ENCODE measurements around the gene ZNF786. TPM values are rescaled to one million over a fixed set of nuclear protein-coding genes. Genes with fewer than 3 reads are reported as not detected.

The ZNF786 gene
- polyA plus RNA-seq, 2 donors: 3.6 to 3.9 TPM

DNA sequence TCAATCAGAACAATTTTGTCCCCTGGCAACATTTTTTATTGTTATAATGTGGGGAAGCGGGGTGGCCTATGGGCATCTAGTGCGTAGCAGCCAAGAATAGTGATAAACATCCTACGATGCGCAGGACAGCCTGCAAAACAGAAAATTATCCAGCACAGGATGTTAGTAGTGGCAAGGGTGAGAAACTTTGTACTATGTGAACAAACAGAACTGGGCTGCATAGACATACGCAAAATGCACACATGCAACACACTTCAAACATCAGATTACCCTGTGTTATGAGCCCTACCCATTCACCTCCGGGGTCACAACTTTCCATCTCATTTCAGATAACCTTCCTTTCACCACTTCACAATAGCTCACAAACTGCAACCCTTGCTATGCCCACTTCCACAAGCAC is 3.1 kb downstream of the ZNF786 start:
- Histone ChIP-seq H3K9me3 (ENCODE audit: control insufficient read depth in 2 of 2, insufficient read depth in 1 of 2, low read depth in 1 of 2, low read length in 1 of 2) (no peaks in the 10 kb centered on the region), H3K4me3 (ENCODE audit: low read depth in 1 of 2, low read length in 2 of 2) (no peak overlapping the region), H3K27ac (ENCODE audit: low read depth in 2 of 2, low read length in 1 of 2) (no peak overlapping the region), H3K4me1 (ENCODE audit: control insufficient read depth in 2 of 2, insufficient read depth in 2 of 2, low read length in 1 of 2) (no peaks in the 10 kb centered on the region), H3K36me3 (ENCODE audit: control insufficient read depth in 2 of 2, insufficient read depth in 2 of 2, low read length in 1 of 2) (no peaks in the 10 kb centered on the region), H3K27me3 (ENCODE audit: control insufficient read depth in 1 of 2, insufficient read depth in 2 of 2, low read length in 2 of 2) (no peaks in the 10 kb centered on the region)
- WGBS, 2 donors: 89 to 95% methylated on average over 6 of the region's 6 CpGs

DNA sequence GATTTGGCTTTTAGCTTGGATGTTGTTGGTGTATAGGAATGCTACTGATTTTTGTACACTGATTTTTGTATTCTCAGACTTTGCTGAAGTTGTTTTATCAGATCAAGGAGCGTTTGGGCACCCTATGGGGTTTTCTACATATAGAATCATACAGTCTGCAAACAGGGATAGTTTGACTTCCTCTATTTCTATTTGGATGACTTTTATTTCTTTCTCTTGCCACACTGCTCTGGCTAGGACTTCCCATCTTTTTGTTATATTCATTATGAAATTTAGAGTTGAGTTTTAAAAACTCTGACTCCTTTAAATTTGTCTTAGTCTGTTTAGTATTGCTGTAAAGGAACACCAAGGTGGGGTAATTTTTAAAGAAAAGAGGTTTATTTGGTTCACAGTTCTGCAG is 4.7 kb downstream of the ZNF786 start:
- Histone ChIP-seq H3K36me3 (ENCODE audit: control insufficient read depth in 2 of 2, insufficient read depth in 2 of 2, low read length in 1 of 2) (no peaks in the 10 kb centered on the region), H3K4me1 (ENCODE audit: control insufficient read depth in 2 of 2, insufficient read depth in 2 of 2, low read length in 1 of 2) (no peaks in the 10 kb centered on the region), H3K4me3 (ENCODE audit: low read depth in 1 of 2, low read length in 2 of 2) (no peak overlapping the region), H3K27ac (ENCODE audit: low read depth in 2 of 2, low read length in 1 of 2) (no peak overlapping the region), H3K27me3 (ENCODE audit: control insufficient read depth in 1 of 2, insufficient read depth in 2 of 2, low read length in 2 of 2) (no peaks in the 10 kb centered on the region), H3K9me3 (ENCODE audit: control insufficient read depth in 2 of 2, insufficient read depth in 1 of 2, low read depth in 1 of 2, low read length in 1 of 2) (no peaks in the 10 kb centered on the region)
- 79 to 87% methylated on average over 1 of the region's 1 CpG for WGBS, 2 donors

GRCh38 chr7:149084407-149084806 is 6.1 kb downstream of the ZNF786 start:
- 91 to 95% methylated on average over 2 of the region's 2 CpGs for WGBS, 2 donors
- Histone ChIP-seq H3K36me3 (ENCODE audit: control insufficient read depth in 2 of 2, insufficient read depth in 2 of 2, low read length in 1 of 2) (peaks cover 0 to 2% of the 10 kb centered on the region in 2 donors), H3K4me3 (ENCODE audit: low read depth in 1 of 2, low read length in 2 of 2) (no peak overlapping the region), H3K27ac (ENCODE audit: low read depth in 2 of 2, low read length in 1 of 2) (no peak overlapping the region), H3K27me3 (ENCODE audit: control insufficient read depth in 1 of 2, insufficient read depth in 2 of 2, low read length in 2 of 2) (no peaks in the 10 kb centered on the region), H3K4me1 (ENCODE audit: control insufficient read depth in 2 of 2, insufficient read depth in 2 of 2, low read length in 1 of 2) (no peaks in the 10 kb centered on the region), H3K9me3 (ENCODE audit: control insufficient read depth in 2 of 2, insufficient read depth in 1 of 2, low read depth in 1 of 2, low read length in 1 of 2) (no peaks in the 10 kb centered on the region)

DNA sequence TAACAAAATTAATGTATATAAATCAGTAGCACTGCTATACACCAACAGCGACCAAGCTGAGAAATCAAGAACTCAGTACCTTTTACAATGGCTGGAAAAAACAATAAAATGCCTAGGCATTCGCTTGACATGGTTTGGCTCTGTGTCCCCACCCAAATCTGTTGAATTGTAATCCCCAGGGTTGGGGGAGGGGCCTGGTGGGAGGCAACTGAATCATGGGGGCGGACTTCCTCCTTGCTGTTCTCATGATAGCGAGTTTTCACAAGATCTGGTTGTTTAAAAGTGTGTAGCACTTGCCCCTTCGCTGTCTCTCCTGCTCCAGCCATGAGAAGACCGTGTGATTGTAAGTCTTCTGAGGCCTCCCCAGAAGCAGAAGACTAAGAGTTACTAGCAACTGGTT is 8.6 kb downstream of the ZNF786 start:
- Histone ChIP-seq H3K36me3 (ENCODE audit: control insufficient read depth in 2 of 2, insufficient read depth in 2 of 2, low read length in 1 of 2) (peaks cover 0 to 2% of the 10 kb centered on the region in 2 donors), H3K27me3 (ENCODE audit: control insufficient read depth in 1 of 2, insufficient read depth in 2 of 2, low read length in 2 of 2) (no peaks in the 10 kb centered on the region), H3K27ac (ENCODE audit: low read depth in 2 of 2, low read length in 1 of 2) (no peak overlapping the region), H3K4me1 (ENCODE audit: control insufficient read depth in 2 of 2, insufficient read depth in 2 of 2, low read length in 1 of 2) (no peaks in the 10 kb centered on the region), H3K4me3 (ENCODE audit: low read depth in 1 of 2, low read length in 2 of 2) (no peak overlapping the region), H3K9me3 (ENCODE audit: control insufficient read depth in 2 of 2, insufficient read depth in 1 of 2, low read depth in 1 of 2, low read length in 1 of 2) (no peaks in the 10 kb centered on the region)
- WGBS, 2 donors: 96 to 97% methylated on average over 6 of the region's 6 CpGs

DNA sequence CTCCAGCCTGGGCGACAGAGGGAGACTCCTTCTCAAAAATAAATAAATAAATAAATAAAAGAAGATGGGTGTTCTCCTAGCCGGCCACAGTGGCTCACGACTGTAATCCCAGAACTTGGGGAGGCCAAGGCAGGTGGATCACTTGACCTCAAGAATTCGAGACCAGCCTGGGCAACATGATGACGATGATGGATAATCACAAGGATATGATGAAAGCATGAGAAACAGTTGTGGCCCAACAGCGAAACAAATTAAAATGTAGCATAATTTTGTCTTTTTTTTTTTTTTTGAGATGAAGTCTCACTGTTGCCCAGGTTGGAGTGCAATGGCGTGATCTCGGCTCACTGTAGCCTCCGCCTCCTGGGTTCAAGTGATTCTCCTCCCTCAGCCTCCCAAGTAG is 12.9 kb downstream of the ZNF786 start:
- Histone ChIP-seq H3K27ac (ENCODE audit: low read depth in 2 of 2, low read length in 1 of 2) (no peak overlapping the region), H3K4me1 (ENCODE audit: control insufficient read depth in 2 of 2, insufficient read depth in 2 of 2, low read length in 1 of 2) (peaks cover 0 to 2% of the 10 kb centered on the region in 2 donors), H3K27me3 (ENCODE audit: control insufficient read depth in 1 of 2, insufficient read depth in 2 of 2, low read length in 2 of 2) (no peaks in the 10 kb centered on the region), H3K9me3 (ENCODE audit: control insufficient read depth in 2 of 2, insufficient read depth in 1 of 2, low read depth in 1 of 2, low read length in 1 of 2) (no peaks in the 10 kb centered on the region), H3K4me3 (ENCODE audit: low read depth in 1 of 2, low read length in 2 of 2) (no peak overlapping the region), H3K36me3 (ENCODE audit: control insufficient read depth in 2 of 2, insufficient read depth in 2 of 2, low read length in 1 of 2) (peaks cover 2 to 5% of the 10 kb centered on the region in 2 donors)
- WGBS, 2 donors: 87 to 89% methylated on average over 9 of the region's 9 CpGs

DNA sequence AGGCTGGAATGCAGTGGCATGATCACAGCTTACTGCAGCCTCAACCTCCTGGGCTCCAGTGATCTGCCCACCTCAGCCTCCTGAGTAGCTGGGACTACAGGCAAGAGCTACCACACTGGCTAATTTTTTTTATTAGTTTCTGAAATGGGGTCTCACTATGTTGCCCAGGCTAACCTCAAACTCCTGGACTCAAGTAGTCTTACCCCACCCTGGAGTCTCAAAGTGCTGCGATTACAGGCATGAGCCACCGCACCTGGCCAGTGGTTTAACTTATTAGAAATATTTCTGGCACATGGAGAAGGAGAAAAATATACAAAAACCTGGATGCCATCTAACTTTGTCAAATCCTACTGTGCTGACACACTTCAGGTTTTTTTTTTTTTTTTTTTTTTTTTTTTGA is 15.2 kb downstream of the ZNF786 start:
- H3K27me3 ChIP-seq (ENCODE audit: control insufficient read depth in 1 of 2, insufficient read depth in 2 of 2, low read length in 2 of 2): no peaks in the 10 kb centered on the region
- peaks cover 0 to 4% of the 10 kb centered on the region in 2 donors for H3K4me1 ChIP-seq (ENCODE audit: control insufficient read depth in 2 of 2, insufficient read depth in 2 of 2, low read length in 1 of 2)
- no peak overlapping the region for H3K4me3 ChIP-seq (ENCODE audit: low read depth in 1 of 2, low read length in 2 of 2)
- WGBS, 2 donors: 83 to 100% methylated on average over 2 of the region's 2 CpGs
- peak overlapping the region in 1 of 2 donors; percentile 58 for H3K27ac ChIP-seq (ENCODE audit: low read depth in 2 of 2, low read length in 1 of 2)
- H3K36me3 ChIP-seq (ENCODE audit: control insufficient read depth in 2 of 2, insufficient read depth in 2 of 2, low read length in 1 of 2): peaks cover 12 to 23% of the 10 kb centered on the region in 2 donors
- no peaks in the 10 kb centered on the region for H3K9me3 ChIP-seq (ENCODE audit: control insufficient read depth in 2 of 2, insufficient read depth in 1 of 2, low read depth in 1 of 2, low read length in 1 of 2)

DNA sequence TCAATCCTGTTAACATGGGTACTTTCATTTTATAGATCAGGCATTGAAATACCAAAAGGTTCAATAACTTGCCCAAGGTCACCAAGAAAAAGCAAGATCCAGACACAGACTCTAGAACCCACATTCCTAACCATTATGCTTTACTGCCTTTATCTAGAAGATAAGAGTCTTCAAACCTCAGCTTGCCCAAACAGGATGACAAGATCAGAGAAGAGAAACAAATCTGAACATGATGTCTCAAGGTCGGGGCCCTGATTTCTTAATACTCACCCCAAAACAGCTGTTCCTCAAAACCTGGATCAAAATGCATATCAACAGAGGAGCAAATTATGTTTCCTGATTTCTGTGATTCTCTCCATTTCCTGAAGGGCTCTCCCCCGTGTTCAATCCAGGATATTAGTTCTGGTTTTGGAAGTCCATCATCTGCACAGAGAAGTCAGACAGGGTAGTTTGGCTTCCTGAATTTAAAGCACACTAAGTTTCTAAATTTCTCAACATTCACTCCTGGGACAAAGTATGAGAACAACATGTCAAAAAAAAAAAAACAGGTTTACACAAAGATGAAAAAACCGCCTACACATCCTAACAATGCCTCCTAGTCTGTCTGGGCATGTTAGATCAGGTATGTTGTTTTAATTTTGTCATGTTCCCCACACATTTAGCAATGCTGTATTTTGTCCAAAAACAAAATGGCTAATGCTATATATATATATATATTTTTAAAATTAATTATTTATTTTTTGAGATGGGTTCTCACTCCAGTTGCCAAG is 16.2 kb downstream of the ZNF786 start:
- H3K27me3 ChIP-seq (ENCODE audit: control insufficient read depth in 1 of 2, insufficient read depth in 2 of 2, low read length in 2 of 2): no peaks in the 10 kb centered on the region
- peak overlapping the region; percentile 44 to 64 for H3K27ac ChIP-seq (ENCODE audit: low read depth in 2 of 2, low read length in 1 of 2)
- peaks cover 10 to 28% of the 10 kb centered on the region in 2 donors for H3K36me3 ChIP-seq (ENCODE audit: control insufficient read depth in 2 of 2, insufficient read depth in 2 of 2, low read length in 1 of 2)
- peaks cover 0 to 4% of the 10 kb centered on the region in 2 donors for H3K4me1 ChIP-seq (ENCODE audit: control insufficient read depth in 2 of 2, insufficient read depth in 2 of 2, low read length in 1 of 2)
- H3K4me3 ChIP-seq (ENCODE audit: low read depth in 1 of 2, low read length in 2 of 2): no peak overlapping the region
- no peaks in the 10 kb centered on the region for H3K9me3 ChIP-seq (ENCODE audit: control insufficient read depth in 2 of 2, insufficient read depth in 1 of 2, low read depth in 1 of 2, low read length in 1 of 2)
- 49 to 63% methylated on average over 3 of the region's 3 CpGs for WGBS, 2 donors

- no peaks in the 10 kb centered on the region for H3K9me3 ChIP-seq (ENCODE audit: control insufficient read depth in 2 of 2, insufficient read depth in 1 of 2, low read depth in 1 of 2, low read length in 1 of 2)
- peaks cover 0 to 4% of the 10 kb centered on the region in 2 donors for H3K4me1 ChIP-seq (ENCODE audit: control insufficient read depth in 2 of 2, insufficient read depth in 2 of 2, low read length in 1 of 2)
- WGBS, 2 donors: 91 to 92% methylated on average over 4 of the region's 4 CpGs
- H3K4me3 ChIP-seq (ENCODE audit: low read depth in 1 of 2, low read length in 2 of 2): no peak overlapping the region
- H3K27ac ChIP-seq (ENCODE audit: low read depth in 2 of 2, low read length in 1 of 2): no peak overlapping the region
- no peaks in the 10 kb centered on the region for H3K27me3 ChIP-seq (ENCODE audit: control insufficient read depth in 1 of 2, insufficient read depth in 2 of 2, low read length in 2 of 2)
- H3K36me3 ChIP-seq (ENCODE audit: control insufficient read depth in 2 of 2, insufficient read depth in 2 of 2, low read length in 1 of 2): peaks cover 10 to 28% of the 10 kb centered on the region in 2 donors
Observed at GRCh38 chr7:149072438-149072775, 18.1 kb downstream of the ZNF786 start.

GRCh38 chr7:149071641-149072437 is 18.7 kb downstream of the ZNF786 start:
- no peak overlapping the region for H3K4me3 ChIP-seq (ENCODE audit: low read depth in 1 of 2, low read length in 2 of 2)
- H3K27ac ChIP-seq (ENCODE audit: low read depth in 2 of 2, low read length in 1 of 2): no peak overlapping the region
- H3K36me3 ChIP-seq (ENCODE audit: control insufficient read depth in 2 of 2, insufficient read depth in 2 of 2, low read length in 1 of 2): peaks cover 10 to 28% of the 10 kb centered on the region in 2 donors
- H3K9me3 ChIP-seq (ENCODE audit: control insufficient read depth in 2 of 2, insufficient read depth in 1 of 2, low read depth in 1 of 2, low read length in 1 of 2): no peaks in the 10 kb centered on the region
- 77 to 82% methylated on average over 41 to 46 of the region's 46 CpGs for WGBS, 2 donors
- H3K4me1 ChIP-seq (ENCODE audit: control insufficient read depth in 2 of 2, insufficient read depth in 2 of 2, low read length in 1 of 2): peaks cover 0 to 4% of the 10 kb centered on the region in 2 donors
- no peaks in the 10 kb centered on the region for H3K27me3 ChIP-seq (ENCODE audit: control insufficient read depth in 1 of 2, insufficient read depth in 2 of 2, low read length in 2 of 2)
